Measurements from ENCODE around the gene CYTH1.

GRCh38 chr17:78696016-78696982, 85.8 kb downstream of the CYTH1 start:
- TF ChIP-seq, protein P1, sequence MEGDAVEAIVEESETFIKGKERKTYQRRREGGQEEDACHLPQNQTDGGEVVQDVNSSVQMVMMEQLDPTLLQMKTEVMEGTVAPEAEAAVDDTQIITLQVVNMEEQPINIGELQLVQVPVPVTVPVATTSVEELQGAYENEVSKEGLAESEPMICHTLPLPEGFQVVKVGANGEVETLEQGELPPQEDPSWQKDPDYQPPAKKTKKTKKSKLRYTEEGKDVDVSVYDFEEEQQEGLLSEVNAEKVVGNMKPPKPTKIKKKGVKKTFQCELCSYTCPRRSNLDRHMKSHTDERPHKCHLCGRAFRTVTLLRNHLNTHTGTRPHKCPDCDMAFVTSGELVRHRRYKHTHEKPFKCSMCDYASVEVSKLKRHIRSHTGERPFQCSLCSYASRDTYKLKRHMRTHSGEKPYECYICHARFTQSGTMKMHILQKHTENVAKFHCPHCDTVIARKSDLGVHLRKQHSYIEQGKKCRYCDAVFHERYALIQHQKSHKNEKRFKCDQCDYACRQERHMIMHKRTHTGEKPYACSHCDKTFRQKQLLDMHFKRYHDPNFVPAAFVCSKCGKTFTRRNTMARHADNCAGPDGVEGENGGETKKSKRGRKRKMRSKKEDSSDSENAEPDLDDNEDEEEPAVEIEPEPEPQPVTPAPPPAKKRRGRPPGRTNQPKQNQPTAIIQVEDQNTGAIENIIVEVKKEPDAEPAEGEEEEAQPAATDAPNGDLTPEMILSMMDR (IDR thresholded peaks at IDR 0.05), result no peak
- no peak for TF ChIP-seq EZH2 (IDR thresholded peaks at IDR 0.05; ENCODE audit: borderline replicate concordance, insufficient read depth, low read depth, low read length, poor library complexity, severe bottlenecking)

Measured in B cell (primary cell).